HG03558 (cell line): Measurements from ENCODE around the gene TH.

Experiments used
- ATAC-seq: cut with Tn5 transposase; IDR thresholded peaks from one replicate; pipeline ENCODE4 v1.9.1; 2021; ENCODE audit warnings: moderate number of reproducible peaks; ENCODE audit not compliant: unreplicated experiment; ENCODE audit errors: extremely low read depth

TH gene

DNA sequence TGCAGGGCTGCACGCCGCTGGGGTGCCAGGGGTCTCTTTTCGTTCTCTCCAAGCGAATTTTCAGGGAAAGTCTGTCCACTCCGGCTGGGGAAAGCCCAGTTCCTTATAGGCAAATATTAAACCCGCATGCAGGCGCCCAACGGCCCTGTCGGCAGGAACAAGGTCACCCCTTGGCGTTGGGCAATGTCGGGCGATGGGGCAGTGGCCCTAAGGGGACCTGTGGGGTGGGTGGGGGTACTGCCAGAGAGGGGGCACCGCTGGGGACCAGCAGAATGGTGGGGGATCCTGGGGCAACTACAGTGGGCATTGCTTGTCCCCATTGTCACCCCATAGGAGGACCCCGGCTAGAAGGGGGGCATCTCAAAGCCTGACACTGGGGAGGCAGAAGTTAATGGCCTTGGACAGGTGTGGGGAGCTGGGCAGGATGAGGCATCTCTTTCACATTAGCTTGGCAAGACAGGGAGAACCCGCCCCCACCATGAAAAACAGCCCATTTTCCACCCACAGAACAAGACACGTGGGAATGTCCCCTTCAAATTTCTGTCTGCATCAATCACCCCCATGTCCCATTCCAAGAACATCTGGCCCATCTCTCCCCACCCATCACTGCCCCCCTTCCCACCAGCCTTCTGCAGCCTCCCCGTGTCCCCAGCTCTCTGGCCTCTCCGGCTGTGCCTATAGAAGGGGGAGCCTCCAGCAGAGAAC is 26.9 kb downstream of the TH start:
- ATAC-seq = no peak

DNA sequence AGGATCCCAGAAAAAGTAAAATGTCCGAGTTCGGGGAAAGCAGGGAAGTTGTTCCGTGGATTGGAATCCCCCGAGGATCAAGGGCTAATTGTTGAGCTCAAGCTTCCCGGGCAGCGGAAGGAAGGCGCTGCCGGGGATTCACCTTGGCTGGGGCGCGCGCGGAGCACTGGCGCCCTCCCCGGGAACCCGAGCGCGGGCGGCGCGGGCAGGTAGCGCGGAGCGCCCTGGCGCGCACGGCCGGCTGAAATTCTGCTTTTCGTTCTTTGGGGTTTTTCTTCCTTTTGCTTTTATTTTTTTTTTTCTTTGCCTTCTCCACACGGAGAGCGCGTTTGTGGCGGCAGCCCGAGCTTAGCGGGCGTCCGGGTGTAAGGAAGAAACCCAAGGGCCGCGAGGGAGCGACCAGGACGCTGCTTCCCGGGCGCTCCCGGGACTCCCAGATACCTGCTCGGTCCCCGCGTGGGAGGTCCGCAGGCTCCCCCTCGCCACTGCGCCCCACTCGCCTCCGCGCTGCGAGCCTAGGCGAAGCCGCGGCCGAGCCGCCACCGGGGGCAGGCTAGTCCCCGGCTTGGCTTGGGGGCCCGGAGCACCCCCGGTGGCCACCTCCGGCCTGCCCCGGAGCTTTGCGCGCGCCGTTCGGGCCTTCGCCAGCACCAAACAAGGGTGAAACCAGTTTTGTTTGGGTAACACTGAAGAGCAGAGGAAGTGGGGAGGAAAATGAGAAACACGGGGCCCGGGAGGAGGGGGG is 27.6 kb downstream of the TH start:
- ATAC-seq = no peak

DNA sequence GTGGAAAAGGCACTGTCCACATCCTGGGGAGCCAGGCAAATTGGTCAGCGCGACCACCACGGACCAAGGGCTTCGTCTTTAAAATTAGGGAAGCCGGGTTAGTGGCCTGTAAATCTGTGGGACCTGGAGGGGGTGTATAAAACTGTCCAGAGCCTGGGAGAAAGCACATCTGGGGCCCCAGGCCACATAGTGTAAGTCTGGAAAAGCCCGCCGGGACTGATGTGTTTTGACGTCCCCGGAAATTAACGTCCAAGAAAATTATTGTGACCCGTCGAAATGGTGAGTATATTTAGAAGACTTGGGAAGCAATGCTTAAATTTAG is 28.2 kb downstream of the TH start:
- ATAC-seq = no peak

DNA sequence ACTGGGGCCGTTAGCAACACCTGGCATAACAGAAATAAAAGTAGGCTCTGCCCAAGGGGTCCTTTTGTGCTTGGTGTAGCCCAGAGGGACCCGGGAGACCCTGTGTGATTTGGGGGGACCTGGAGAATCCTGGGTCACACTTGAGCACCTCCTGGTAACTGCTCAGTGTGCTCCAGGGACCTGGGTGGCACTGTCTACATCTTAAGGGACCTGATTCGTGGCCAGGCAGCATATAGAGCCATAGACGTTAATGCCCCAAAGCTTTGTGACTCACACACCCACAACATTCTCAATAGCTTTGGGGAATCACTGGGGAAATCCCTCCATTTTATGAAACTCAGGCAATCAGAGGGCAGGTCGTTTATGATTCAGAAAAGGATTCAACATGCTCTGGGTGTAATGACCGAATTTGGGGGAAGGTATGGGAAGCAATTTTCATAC is 28.8 kb downstream of the TH start:
- ATAC-seq = no peak

DNA sequence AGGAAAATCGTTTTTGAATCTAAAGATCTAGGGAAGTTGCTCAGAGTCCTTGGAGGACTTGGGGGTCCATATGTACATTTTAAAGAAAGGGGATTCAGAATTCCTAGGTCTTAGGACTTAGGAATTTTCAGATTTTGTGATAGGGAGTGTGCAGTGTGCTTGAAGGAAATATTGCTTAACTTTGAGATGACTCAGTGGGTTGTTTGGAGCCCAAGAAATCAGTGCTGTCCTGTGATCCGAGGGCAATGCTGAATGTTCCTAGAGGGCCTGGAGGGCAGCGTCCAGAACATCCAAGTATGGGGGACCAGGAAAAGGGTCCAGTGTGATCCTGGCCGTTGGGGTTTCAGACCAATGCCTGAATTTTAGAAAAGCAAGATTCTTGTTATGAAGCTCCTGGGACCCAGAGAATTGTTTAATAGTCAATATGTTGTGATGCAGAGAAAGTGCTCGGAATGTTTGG is 29.3 kb downstream of the TH start:
- no peak for ATAC-seq

DNA sequence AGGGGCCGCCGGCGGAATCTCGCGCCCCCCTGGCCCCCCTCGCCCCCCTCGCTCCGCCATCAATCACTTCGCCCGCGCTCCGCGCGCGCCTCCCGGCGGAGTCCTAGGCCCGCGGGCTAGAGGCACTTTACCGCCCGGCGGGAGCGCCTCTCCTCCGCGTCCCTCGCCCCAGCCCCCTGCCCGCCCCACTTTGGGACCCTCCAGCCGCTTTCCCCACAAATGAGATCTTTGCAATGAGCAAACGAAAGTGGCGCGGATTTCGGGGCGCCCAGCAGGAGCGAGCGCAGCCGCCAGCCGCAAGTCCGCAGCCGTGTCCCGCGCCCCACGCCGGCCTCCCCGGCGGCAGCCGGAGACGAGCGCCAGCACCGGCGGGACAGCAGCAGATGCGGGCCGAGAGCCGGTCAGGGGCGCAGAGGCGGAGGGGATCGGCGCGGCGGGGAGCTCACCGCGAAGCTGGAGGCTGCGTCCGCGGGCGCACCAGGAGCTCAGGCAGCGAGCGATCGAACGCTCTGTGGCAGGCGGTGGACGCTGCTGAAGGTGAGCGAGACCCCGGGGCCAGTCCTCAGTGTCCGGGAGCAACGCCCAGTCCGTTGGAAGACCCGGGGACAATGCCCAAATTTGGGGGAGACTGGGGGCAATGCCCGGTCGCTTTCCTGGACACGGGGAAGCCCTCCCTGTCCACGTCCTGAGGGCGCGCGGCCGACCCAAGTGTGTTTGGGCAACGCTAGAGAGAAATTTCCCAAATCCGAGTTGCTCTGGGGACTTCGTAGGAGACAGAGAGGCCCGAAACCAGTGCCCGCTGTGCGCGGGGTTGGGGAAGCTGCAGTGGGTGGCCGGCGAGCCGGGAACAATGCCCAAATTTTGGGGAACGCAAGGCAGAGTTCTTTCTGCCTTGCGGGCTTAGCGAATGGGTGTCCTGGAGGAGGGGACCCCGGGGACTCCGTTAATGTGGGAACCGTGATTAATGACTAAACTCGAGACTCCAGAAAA is 30.9 kb downstream of the TH start:
- no peak for ATAC-seq

DNA sequence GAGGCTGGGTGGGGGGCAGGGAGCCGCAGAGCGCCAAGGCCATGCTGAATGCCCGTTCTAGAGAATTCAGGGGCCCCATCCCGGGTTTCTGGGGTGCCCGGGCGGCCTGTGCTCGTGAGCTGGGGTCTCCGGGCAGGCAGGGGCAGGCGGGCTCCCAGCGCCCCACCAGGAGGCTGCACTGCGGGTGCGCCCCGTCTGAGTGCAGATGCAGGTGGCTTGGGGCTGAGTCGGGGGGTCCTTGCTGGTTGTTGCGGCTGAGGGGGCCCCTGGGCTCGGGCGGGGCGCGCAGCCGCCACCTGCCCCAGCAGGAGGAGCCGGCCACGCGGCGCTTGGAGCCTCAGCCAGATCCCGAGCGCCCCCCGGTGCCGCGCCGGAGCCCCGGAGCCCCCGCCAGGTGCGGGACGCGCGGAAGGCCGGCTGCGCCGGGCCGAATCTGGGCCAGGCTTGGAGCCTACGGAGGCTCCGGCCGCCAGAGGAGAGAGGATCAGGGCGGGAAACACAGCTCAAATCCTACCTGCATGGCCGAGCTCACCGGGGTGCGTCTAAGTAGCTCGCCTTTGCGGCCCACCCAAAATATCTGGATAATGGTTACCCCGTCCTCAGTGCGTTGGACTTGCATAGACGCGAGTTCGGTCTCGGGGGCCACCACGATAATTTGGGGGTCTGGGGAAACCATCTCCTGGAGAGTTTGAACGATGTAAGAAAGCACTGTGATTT is 31.8 kb downstream of the TH start:
- no peak for ATAC-seq

DNA sequence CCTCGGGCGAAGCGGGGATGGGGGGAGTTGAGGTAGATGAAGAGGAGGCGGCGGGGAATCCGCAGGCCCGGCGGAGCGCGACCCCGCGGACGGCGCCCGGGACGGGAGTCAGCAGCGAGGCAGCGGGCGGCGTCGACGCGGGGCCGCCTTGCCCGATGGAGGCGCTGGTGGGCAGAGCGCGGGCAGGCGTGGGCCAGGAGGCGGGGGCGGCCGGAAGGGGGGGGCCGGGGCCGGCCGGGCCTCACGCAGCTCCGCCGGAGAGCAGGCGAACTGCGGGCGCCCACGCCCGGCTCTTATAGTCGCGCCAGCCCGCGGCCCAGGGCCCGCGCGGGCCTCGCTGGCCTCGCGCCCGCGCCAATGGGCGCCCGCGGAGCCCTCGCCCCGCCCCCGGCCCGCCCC is 32.5 kb downstream of the TH start, which contains the start of gene IGF2:
TSS of gene IGF2 (minus strand) at position 267 of the 399 bp plus-strand sequence. CDS start 3,866 bp downstream, outside the sequence.
- no peak for ATAC-seq

DNA sequence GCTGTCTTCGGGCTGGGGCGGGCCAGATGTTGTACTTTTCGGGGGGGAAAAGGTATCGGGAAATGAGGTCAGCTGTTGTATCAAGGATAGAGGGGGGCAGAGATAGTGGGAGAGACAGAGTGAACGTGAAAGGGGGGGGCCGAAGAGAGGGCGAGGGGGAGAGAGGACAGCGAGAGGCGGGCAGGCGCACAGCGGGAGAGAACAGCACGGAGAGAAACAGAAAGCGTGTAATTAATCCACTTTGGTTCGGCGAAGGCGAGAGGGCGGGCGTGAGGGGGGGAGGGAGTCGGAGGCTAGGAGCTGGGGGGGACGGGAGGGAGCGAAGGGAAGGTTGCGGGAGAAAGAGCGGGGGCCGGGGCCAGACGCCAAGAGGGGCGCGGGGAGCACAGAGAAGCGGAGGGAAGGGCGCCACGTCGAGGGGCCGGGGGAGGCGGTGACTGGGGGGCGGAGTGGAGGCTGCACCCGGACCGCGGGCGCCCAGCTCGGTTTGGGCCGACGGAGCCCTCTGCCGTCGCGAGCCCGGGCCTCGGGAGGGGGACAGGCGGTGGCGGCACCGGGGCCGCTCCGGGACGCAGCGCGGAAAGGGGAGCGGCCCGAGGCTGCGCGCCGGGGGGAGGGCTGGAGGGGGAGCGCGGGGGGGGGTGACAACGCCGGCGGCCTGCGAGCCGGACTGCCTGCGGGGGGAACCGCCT is 33.0 kb downstream of the TH start:
- ATAC-seq = no peak

DNA sequence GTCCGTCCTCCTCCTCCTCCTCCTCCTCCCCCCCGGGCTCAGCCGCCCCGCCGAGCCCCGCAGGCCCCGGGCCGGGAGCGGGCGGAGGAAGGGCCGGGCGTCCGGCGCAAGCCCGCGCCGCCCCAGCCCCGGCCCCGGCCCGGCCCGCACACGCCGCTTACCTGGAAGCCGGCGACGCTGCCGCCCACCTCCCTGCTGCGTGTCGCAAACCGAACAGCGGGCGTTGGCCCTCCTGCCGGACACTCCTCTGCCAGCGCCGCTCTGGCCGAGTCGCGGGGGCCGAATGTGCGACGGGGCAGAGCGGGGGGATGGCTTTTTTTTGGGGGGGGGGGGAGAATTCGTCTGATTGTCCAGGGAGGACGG is 33.6 kb downstream of the TH start:
- ATAC-seq = no peak

DNA sequence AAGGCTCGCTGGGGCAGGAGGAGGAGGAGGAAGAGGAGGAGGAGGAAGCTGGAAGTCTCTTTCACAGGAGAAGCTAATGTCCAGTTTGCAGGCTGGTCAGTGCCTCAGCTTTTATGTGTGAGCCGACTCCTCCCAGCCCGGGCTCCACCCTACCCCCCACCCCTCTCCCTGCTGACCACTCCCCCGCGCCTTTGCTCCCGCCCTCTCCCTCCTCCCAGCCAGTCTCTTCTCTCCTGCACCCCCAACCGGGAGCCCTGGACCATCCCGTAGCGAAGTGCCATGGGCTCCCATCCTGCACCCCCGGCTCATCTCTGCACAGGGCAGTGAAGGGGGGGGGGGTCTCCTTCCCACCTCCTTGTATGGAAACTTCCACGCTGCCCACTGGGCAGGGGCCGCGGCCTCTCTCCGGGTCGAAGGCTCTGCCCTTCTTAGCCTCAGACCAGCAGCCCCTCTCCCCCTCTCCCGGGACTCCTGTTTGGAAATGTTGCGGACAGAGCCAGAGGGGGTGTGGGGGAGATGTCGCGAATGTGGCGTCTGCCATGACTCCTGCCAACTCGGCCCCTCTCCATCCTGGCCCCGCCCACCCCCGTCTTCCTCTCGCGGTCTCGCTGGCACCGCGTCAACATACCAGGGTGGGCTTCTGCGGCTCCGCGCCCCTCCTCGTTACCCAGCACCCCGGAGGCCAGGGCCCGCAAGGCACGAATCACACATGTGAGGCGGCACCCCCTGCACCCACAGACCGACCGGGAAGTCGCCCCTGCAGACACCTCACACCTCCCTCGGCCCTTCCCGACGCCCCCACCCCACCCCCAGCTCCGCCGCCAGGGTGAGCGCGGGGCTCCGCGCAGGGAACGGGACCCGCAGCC is 34.2 kb downstream of the TH start:
- no peak for ATAC-seq

DNA sequence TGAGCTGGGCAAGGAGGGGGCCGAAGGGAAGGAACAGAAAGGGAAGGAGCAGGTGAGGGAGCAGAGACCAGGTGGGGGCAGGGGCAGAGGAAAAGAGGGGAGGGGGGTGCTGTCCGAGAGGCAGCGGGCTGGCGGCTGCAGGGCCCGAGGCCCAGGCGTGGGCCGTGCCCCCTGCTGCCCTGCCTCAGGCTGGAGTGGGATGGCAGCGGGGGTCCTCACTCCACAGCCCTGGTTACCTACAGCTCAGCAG is 34.7 kb downstream of the TH start:
- ATAC-seq = no peak

DNA sequence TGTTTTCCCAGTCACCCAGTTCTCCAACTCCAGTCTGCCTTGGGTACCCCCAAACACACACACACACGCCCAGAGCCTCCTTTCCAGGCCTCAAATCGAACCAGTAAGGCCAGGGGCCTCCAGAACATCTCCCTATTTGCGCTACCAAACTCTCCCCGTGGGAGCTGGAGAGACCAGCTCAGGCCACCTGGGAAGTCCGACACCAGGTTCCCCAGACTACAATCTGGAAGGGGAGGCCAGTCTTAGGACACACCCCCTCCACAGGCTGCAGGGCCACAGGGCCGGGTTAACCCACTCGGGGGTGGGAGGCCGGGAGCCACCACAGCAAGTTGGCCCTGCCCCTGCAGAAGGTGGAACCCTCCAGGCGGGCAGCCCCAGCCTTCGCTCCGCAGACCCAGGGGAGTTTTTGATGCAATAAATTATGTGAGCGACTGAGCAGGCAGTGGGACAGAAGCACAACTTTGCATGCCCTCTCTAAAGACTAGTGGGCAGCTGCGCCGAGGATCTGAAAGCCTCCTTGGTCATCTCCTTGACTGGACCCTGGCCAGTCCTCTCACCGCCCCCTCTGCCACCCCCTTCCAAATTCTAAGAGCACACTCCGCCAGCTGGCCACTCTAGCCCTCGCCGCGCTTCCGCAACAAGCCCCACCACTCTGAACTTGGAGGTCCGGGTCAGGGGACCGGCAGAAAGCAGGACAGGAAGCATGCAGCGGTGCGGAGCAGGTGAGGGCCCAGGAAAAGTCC is 35.2 kb downstream of the TH start:
- ATAC-seq = no peak

DNA sequence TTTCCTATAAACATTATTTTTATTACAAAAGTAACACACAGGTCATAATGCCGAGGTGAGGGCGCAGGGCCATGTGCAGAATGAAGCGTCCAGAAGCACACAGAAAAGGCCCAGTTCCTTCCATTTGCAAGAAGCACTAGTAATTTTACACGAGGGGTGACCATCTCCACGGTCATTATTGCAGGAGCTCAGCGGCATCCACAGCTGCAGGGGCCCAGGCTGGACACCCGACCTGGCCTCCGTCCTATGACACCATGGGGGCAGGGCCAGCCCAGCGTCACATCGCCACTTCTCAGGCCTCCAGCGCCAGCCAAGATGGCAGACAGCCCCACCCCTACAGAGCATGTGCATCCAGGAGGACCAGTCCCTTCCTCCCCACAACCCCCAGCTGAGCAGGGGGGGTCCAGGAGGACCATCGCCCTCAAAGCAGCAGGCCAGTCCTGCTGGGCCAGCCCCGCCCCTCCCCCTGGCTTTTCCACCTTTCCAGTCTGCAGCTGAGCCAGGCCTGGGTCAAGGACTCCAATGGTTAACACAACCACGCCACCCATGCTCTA is 35.9 kb downstream of the TH start:
- ATAC-seq = no peak

DNA sequence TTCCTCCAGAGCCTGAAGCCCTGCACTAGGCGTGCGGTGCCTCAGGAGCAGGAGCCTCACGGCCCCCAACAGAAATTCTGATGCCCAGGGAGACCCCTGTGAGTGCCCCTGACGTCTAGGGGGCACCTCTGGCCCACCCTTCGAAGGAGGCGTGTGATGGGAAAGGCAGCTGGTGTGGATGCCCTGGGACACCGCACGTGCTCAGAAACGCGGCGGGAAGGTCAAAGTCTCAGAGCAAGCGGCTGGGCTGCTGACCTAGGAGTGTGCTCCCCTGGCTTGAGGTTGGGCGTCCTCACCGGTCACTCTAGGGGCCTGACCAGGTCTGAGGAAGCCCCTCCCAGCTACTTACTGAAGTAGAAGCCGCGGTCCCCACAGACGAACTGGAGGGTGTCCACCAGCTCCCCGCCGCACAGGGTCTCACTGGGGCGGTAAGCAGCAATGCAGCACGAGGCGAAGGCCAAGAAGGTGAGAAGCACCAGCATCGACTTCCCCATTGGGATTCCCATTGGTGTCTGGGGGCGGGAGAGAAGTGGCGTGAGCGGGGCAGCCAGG is 36.5 kb downstream of the TH start:
- no peak for ATAC-seq

DNA sequence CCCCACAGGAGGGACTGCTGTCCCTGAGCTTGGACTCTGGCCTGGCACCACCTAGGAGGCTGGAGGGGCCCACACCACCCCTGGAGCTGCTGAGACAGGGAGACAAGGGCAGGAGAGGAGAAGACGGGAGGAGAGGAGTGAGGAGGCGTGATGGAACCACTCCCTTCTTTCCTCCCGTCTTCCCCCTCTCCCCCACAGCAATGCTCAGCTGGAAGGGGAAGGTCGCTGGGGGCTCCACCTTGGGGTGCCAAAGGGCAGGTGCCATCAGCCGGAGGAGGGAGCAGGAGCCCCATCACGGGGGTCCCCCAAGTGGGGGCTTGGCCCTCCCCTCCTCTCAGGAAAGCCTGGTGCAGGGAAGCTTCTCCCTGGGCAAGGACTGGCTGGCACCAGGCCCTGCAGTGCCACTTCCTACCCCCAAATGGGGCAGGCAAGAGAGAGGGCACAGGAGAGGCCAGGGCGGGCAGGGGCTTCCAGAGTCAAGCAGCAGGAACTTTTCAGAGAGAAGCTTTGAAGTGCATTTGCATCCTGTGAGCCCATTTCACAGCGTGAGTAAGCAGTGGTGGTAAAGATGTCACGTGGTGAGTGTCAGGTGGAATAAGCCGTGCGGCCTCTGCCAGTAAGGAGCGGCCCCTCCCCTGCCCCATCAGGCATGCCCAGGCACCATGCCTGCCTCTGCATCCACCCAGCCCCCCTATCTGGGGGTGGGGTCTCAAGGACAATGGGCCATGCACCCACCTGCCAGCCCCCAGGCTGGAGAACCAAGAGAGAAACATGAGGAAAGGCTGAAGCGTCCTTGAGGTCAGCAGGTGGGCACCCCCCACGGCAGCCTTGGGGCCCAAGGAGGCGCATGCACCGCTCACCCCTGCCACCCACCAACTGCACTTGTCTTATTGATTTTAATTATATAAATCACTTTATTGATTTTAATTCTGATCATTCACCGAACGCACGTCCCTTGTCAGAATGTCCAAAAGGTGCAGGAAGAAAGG is 37.3 kb downstream of the TH start:
- no peak for ATAC-seq
